ENCODE measurements around the gene COL11A2. TPM values are rescaled to one million over a fixed set of nuclear protein-coding genes. Genes with fewer than 3 reads are reported as not detected.

The COL11A2 gene
- total and polyA plus RNA-seq, 2 of the 13 experiments (the other 11 are each of a cell fraction or from before 2014, with no cell fraction given), result 0.55 TPM

GRCh38 chr6:33208091-33208967, 16.1 kb upstream of the COL11A2 start, which contains the start of gene RING1 (continued):
- TF ChIP-seq HMGXB4 (CRISPR knock-in tag; IDR thresholded peaks at IDR 0.05; ENCODE audit: borderline replicate concordance in 1 of 2, low read depth in 1 of 2), result peak; percentile 78 to 94; a peak in 3 of 4 replicates
- TF ChIP-seq PCBP1 (IDR thresholded peaks at IDR 0.05; ENCODE audit: borderline replicate concordance, low read depth, low read length), result no peak; the same call in 1 of the 2 replicates
- TF ChIP-seq AKNA (CRISPR knock-in tag; IDR thresholded peaks at IDR 0.05; ENCODE audit: borderline replicate concordance), result no peak
- TF ChIP-seq DMAP1 (CRISPR knock-in tag; IDR thresholded peaks at IDR 0.05), result peak; percentile 91
- TF ChIP-seq THAP8 (CRISPR knock-in tag; IDR thresholded peaks at IDR 0.05; ENCODE audit: borderline replicate concordance), result peak; percentile 33; the same call in 1 of the 2 replicates
- TF ChIP-seq TOPORS (CRISPR knock-in tag; IDR thresholded peaks at IDR 0.05), result peak; percentile 49; the same call in 1 of the 2 replicates
- no peak for TF ChIP-seq ZNF512 (CRISPR knock-in tag; IDR thresholded peaks at IDR 0.05)
- no peak for TF ChIP-seq ZBTB14 (CRISPR knock-in tag; IDR thresholded peaks at IDR 0.05)
- no peak for TF ChIP-seq NCOA5 (CRISPR knock-in tag; IDR thresholded peaks at IDR 0.05)
- no peak for TF ChIP-seq NFIB (CRISPR knock-in tag; IDR thresholded peaks at IDR 0.05; ENCODE audit: borderline replicate concordance)
